Measurements from ENCODE around the gene ZCCHC7. TPM values are rescaled to one million over a fixed set of nuclear protein-coding genes. Genes with fewer than 3 reads are reported as not detected.

The ZCCHC7 gene
- total and polyA plus RNA-seq, 9 of the 15 experiments (the other 6 are each of a cell fraction or from before 2014, with no cell fraction given) = 34.1 to 68.9 (median 48.8) TPM

GRCh38 chr9:37152365-37152764 is 32.0 kb downstream of the ZCCHC7 start:
- ChIA-PET POLR2A (interaction anchor here (1.1 to 1.4 kb wide), 3 partner anchors 9 to 19 kb away, joined by 3 to 7 read pairs (median 7); no protein-coding TSS in a partner anchor), CTCF (ENCODE audit: low intra/inter-chr PET ratio) (no interaction called here)
- Histone ChIP-seq H3K4me2 (ENCODE audit: insufficient read depth, low read length) (no peak overlapping the region), H3K27me3 (ENCODE audit: control insufficient read depth in 2 of 2, insufficient read depth in 2 of 2, low read length in 2 of 2) (no peaks in the 10 kb centered on the region), H2AFZ (ENCODE audit: low read depth, low read length) (no peak overlapping the region), H3K9ac (ENCODE audit: insufficient read depth in 1 of 2, low read depth in 2 of 2, low read length in 2 of 2) (no peak overlapping the region), H3K79me2 (ENCODE audit: control insufficient read depth, insufficient read depth, low read length) (peaks cover 77% of the 10 kb centered on the region), H3K27ac (ENCODE audit: extremely low read depth, low read depth, low read length) (no peak overlapping the region), H3K9me1 (ENCODE audit: control insufficient read depth, insufficient read depth, low read length) (no peaks in the 10 kb centered on the region), H4K20me1 (replicated peaks; ENCODE audit: control insufficient read depth, insufficient read depth, low read length) (no peaks in the 10 kb centered on the region), H3K4me3 (no peak overlapping the region), H3K4me1 (replicated peaks in 1 of 2; ENCODE audit: control insufficient read depth in 2 of 2, insufficient read depth in 2 of 2, low read length in 2 of 2) (peaks cover 0 to 2% of the 10 kb centered on the region in 2 experiments; a peak in 1 of 5 replicates), H3K9me3 (replicated peaks; ENCODE audit: control insufficient read depth, insufficient read depth, low read depth, low read length) (no peaks in the 10 kb centered on the region), H3K36me3 (ENCODE audit: control insufficient read depth, insufficient read depth, low read length) (peaks cover 66% of the 10 kb centered on the region; the same call in 2 of the 3 replicates)
- BruUV-seq (replicated peaks) = no TSS peak
- intact Hi-C loops (cut with micrococcal nuclease) = no loop called here
- WGBS (ENCODE audit: insufficient coverage, low coverage, missing lambda C conversion rate) = 14% methylated on average over 2 of the region's 2 CpGs
- in situ Hi-C loops (cut with MboI) = no loop called here
- ATAC-seq = no peak
- no peak for DNase-seq (ENCODE audit: extremely low read depth in 1 of 4, low spot score in 3 of 4)
- TF ChIP-seq ZNF76 (CRISPR knock-in tag; IDR thresholded peaks at IDR 0.05; ENCODE audit: borderline replicate concordance) (no peak), SMARCA4 (IDR thresholded peaks at IDR 0.05) (no peak), NR2C1 (IDR thresholded peaks at IDR 0.05) (no peak), NR2C1 (tag; IDR thresholded peaks at IDR 0.05) (no peak), ZNF561 (CRISPR knock-in tag; conservative IDR thresholded peaks at IDR 0.05) (no peak), E2F5 (CRISPR knock-in tag; IDR thresholded peaks at IDR 0.05) (no peak), ZBTB49 (CRISPR knock-in tag; IDR thresholded peaks at IDR 0.05; ENCODE audit: borderline replicate concordance) (no peak), CC2D1A (IDR thresholded peaks at IDR 0.05) (no peak), DACH1 (IDR thresholded peaks at IDR 0.05; ENCODE audit: partially characterized antibody) (no peak), C11orf30 (IDR thresholded peaks at IDR 0.05; ENCODE audit: low read depth) (peak; percentile 54), RBFOX2 (IDR thresholded peaks at IDR 0.05; ENCODE audit: low read depth, low read length) (no peak), SRSF3 (IDR thresholded peaks at IDR 0.05; ENCODE audit: insufficient read depth, low read length) (no peak), ZNF316 (IDR thresholded peaks at IDR 0.05) (peak; percentile 80), SNAPC5 (CRISPR knock-in tag; IDR thresholded peaks at IDR 0.05) (no peak), PML (IDR thresholded peaks at IDR 0.05; ENCODE audit: low read length) (no peak), MBD2 (IDR thresholded peaks at IDR 0.05; ENCODE audit: borderline replicate concordance, low read depth) (no peak)
- no peak for FAIRE-seq
